ENCODE measurements around the gene TMEM141.

DNA sequence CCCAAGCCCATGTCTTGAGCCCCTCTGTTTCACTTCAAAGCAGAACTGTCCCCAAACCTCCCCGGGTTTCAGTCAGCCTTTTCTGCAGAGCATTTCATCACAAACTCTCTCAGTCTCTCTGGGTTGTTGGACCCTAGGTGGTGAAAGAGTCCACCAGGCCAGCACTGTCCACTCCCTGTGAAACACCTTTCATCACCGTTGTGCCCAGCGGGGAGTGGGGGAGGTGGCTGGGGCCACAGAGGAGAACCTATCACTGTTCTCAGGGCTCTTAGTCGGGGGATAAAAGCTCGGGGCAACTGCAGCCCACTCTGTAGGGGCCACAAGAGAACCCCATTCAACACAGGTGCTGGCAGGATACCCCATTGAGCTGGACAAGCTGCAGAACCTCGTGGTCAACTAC is 11.2 kb downstream of the TMEM141 start:
- TF ChIP-seq, protein P1, sequence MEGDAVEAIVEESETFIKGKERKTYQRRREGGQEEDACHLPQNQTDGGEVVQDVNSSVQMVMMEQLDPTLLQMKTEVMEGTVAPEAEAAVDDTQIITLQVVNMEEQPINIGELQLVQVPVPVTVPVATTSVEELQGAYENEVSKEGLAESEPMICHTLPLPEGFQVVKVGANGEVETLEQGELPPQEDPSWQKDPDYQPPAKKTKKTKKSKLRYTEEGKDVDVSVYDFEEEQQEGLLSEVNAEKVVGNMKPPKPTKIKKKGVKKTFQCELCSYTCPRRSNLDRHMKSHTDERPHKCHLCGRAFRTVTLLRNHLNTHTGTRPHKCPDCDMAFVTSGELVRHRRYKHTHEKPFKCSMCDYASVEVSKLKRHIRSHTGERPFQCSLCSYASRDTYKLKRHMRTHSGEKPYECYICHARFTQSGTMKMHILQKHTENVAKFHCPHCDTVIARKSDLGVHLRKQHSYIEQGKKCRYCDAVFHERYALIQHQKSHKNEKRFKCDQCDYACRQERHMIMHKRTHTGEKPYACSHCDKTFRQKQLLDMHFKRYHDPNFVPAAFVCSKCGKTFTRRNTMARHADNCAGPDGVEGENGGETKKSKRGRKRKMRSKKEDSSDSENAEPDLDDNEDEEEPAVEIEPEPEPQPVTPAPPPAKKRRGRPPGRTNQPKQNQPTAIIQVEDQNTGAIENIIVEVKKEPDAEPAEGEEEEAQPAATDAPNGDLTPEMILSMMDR (conservative IDR thresholded peaks at IDR 0.05; ENCODE audit: low read depth, low read length) = no peak
- no peak for TF ChIP-seq EZH2 (IDR thresholded peaks at IDR 0.05; ENCODE audit: borderline replicate concordance, low read depth, low read length, poor library complexity, severe bottlenecking)

Data from A673 (cell line).